HL-60/S4 (cell line): ENCODE measurements around the gene PIF1.
"Not testable (repeated sequence)": the region's sequence is repeated elsewhere in the genome, so short reads cannot be mapped to it uniquely, and the experiment has no call there.

Experiments used
- in situ Hi-C: fragments of 300-500 bp; cut with MboI; formaldehyde crosslinking; loops from 2 replicates; pipeline ENCODE4 v1.14.3; 2022; ENCODE audit warnings: low sequenced_read_pairs

PIF1 gene

GRCh38 chr15:64847876-64848716 is 22.6 kb upstream of the PIF1 start:
- in situ Hi-C loops = no loop called here

GRCh38 chr15:64847448-64847847 is 22.0 kb upstream of the PIF1 start:
- in situ Hi-C loops = no loop called here

- in situ Hi-C loops = no loop called here
Measured at GRCh38 chr15:64847016-64847415, 21.6 kb upstream of the PIF1 start.

- in situ Hi-C loops = no loop called here
Measured at GRCh38 chr15:64845831-64846595, 20.6 kb upstream of the PIF1 start.

- in situ Hi-C loops = no loop called here
Measured at GRCh38 chr15:64845183-64845611, 19.8 kb upstream of the PIF1 start.

- in situ Hi-C loops = no loop called here
Measured at GRCh38 chr15:64844576-64845145, 19.2 kb upstream of the PIF1 start.

- in situ Hi-C loops = no loop called here
Measured at GRCh38 chr15:64843991-64844390, 18.5 kb upstream of the PIF1 start.

- in situ Hi-C loops = no loop called here
Measured at GRCh38 chr15:64842986-64843561, 17.6 kb upstream of the PIF1 start.

GRCh38 chr15:64842096-64842939 is 16.9 kb upstream of the PIF1 start:
- in situ Hi-C loops = no loop called here

- in situ Hi-C loops = no loop called here
Measured at GRCh38 chr15:64841344-64842095, 16.1 kb upstream of the PIF1 start, which contains the start of gene PLEKHO2. TSS of gene PLEKHO2 (plus strand) at chr15:64841915. CDS start at chr15:64842017, 102 bp downstream.

- in situ Hi-C loops = no loop called here
Measured at GRCh38 chr15:64841060-64841343, 15.6 kb upstream of the PIF1 start.

- in situ Hi-C loops = no loop called here
Measured at GRCh38 chr15:64837502-64837901, 12.1 kb upstream of the PIF1 start.

GRCh38 chr15:64836023-64836536 is 10.6 kb upstream of the PIF1 start:
- in situ Hi-C loops = no loop called here

GRCh38 chr15:64833690-64834089 is 8.2 kb upstream of the PIF1 start:
- in situ Hi-C loops = no loop called here

GRCh38 chr15:64828985-64829384 is 3.5 kb upstream of the PIF1 start:
- in situ Hi-C loops = no loop called here

- in situ Hi-C loops = no loop called here
Measured at GRCh38 chr15:64824929-64825430, 467 bp downstream of the PIF1 start.

- in situ Hi-C loops = no loop called here
Measured at GRCh38 chr15:64816452-64816851, 9.0 kb downstream of the PIF1 start.

GRCh38 chr15:64814965-64815364 is 10.5 kb downstream of the PIF1 start:
- in situ Hi-C loops = not testable (repeated sequence)

GRCh38 chr15:64814283-64814682 is 11.2 kb downstream of the PIF1 start:
- in situ Hi-C loops = not testable (repeated sequence)
